Stimulated activated CD8-positive, alpha-beta memory T cell treated with anti-CD3 and anti-CD28 coated beads, Interleukin-4, amount 100 ng/mL, for 4 hours (primary cell): ENCODE measurements around the gene RBM20.

ENCODE experiments used
- DNase-seq, 2 donors: peaks; one replicate each; pipeline ENCODE4 v3.0.0-alpha.2; 2020; ENCODE audit warnings: low read depth in 2 of 2, low spot score in 1 of 2

RBM20 gene

DNA sequence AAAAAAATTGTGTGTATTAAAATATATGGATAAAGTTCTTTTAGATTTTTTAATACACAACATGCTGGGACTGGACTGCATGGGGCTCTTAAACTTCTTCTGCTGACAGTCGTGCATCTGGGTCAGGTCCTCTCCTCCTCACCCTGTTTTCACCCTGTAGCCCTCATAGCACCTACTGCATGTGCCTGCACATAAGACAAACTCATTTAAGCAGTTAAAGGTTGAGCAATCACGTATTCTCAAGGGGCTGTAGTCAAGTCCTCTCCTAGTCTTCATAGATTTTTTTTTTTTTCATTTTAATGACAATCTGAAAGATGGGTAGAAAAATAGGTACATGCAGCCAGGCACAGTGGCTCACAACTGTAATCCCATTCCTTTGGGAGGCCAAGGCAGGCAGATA lies 204.0 kb downstream of the RBM20 start:
- no peak for DNase-seq

DNA sequence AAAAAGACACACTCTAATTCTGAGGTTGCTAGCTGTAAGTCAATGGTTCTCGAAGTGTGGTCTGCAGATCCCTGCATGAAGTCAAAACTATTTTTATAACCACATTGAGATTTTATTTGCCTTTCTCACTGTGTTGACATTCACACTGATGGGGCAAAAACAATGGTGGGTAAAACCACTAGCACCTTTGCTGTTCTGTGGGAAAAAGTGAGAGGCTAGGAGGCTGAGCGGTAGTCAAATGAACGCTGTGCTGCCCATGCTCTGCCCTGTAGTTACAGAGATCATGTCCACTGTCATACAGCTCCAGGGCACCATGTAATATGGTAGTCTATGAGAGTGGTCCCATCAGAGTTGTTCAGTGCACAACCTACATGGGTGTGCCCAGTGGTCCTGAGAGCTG lies 206.0 kb downstream of the RBM20 start:
- DNase-seq: no peak

DNA sequence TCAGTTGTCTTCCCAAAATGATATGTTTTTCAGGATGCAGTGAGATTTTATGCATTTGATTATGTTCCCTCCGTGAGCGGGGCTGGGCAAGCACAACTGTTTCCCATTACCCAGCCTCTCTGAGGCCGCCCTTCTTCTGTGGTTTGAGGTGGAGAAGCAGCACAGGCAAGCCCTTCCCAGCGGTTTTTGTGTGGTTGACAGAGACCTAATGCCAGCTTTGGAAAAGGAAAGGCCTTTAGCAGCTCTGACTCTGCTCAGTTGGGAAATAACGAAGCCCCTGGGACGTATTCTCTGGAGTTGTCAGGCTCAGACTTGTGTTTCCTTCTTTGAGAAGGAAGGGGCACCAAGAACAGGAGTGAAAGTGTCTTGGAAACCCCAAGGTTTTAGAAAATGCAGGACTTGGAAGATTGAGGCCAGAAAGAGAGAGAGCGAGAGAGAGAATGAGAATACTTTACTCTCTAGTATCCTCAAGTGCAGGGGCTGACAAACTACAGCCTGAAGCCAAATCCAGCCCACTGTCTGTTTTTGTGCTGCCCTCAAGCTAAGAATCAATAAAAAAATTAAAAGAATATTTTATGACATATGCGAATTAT lies 207.0 kb downstream of the RBM20 start:
- DNase-seq: no peak

GRCh38 chr10:110852255-110852896 lies 208.2 kb downstream of the RBM20 start:
- DNase-seq: no peak

- DNase-seq: no peak
These were observed 208.8 kb downstream of the RBM20 start for GRCh38 chr10:110852947-110853346.

GRCh38 chr10:110853921-110854605 lies 209.9 kb downstream of the RBM20 start:
- no peak for DNase-seq

GRCh38 chr10:110857265-110858171 lies 213.4 kb downstream of the RBM20 start:
- DNase-seq: no peak

DNA sequence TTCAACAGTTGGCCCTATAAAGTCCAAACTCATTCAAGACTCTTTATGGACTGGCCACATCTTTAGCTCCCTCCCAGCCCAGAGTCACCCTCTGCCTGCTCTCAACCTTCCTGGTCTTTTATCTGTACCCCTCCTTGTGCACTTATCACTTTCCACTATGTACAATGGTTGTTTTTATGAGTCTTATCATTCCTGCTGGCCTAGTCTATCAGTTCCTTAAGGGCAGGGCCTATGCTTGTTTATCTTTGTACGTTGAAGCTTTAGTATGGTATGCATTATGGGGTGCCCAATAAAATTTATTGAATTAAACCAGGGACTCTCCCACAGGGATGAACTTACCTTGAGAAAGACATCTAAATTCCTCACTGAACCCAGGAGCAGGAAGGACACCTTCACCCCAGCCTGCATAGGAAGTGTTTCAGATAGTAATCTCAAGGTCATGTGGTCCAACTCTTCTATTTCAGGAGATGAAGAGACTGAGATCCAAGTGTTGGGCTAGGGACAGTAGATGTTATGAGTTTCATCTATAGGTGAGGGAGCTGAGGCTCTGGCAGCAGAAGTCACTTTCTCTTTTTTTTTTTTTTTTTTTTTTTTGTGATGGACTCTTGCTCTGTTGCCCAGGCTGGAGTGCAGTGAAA lies 214.3 kb downstream of the RBM20 start:
- DNase-seq: no peak

GRCh38 chr10:110859206-110859972 lies 215.3 kb downstream of the RBM20 start:
- no peak for DNase-seq

GRCh38 chr10:110859973-110860376 lies 215.8 kb downstream of the RBM20 start:
- DNase-seq: no peak

GRCh38 chr10:110860576-110861241 lies 216.6 kb downstream of the RBM20 start:
- DNase-seq: no peak

GRCh38 chr10:110861476-110861875 lies 217.3 kb downstream of the RBM20 start:
- no peak for DNase-seq

GRCh38 chr10:110861930-110862649 lies 218.0 kb downstream of the RBM20 start:
- DNase-seq: no peak

GRCh38 chr10:110862961-110863360 lies 218.8 kb downstream of the RBM20 start:
- no peak for DNase-seq

GRCh38 chr10:110863361-110863760 lies 219.2 kb downstream of the RBM20 start:
- DNase-seq: no peak

GRCh38 chr10:110863956-110864355 lies 219.8 kb downstream of the RBM20 start:
- DNase-seq: no peak

DNA sequence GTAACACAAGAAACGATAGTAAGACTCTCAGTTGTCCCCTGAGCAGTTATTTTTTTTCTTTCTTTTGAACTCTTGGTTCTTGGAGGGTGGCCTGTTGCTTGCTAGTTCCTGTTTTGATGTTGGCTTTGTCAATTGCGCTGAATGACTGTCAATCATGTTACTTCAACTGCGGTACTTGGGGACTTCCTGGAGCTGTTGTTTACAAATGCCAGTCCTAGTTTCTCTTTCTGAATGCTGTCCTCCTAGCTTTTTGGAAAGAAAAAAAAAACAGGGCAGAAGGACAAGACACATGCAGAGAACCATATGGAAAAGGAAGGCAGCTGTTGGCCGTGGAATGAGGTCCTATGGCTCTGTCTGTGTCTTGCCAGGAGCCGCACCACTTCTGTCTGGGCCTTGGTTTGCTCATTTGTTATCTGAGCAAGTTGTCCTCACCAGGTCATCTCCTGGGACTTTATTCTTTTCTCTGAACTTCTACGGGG lies 220.6 kb downstream of the RBM20 start:
- DNase-seq: no peak

DNA sequence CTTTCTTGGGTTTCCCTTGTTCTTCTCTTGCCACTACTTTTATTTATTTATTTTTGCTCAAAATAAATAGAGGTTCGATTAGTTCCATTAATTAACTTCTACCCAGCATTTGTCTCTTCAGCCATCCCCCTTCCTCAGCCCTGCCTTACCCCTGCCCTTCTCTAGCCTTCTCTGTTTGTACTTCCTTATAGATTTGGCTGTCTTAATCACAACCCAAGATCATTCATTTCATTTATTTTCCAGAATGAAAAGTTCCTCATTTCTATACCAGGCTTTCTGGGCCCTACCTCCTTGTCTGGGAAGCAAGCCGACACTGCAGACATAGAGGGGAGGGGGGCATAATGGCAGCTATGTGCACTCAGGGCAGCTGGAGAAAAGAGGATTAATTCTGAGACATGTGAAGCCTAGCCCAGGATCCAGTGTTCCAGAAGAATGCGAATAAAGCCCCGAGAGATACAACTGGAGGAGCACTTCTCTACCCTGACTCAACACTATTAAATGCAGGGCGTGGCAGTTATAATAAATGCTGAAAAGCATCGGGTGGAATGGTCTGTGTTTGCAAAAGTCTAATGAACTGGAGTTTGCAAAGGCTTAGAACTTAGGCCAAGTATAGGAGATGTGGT lies 221.2 kb downstream of the RBM20 start:
- DNase-seq: no peak
